Neural cell (in vitro differentiated cells): ENCODE results near the gene GREM1.

ENCODE experiments used
- CTCF ChIP-seq: fragments of 450-650 bp; IDR thresholded peaks from 2 replicates; pipeline ENCODE4 v1.5.1; 2014; ENCODE audit warnings: antibody characterized with exemption, mild to moderate bottlenecking, moderate library complexity; ENCODE audit not compliant: poor library complexity, severe bottlenecking
- EZH2 ChIP-seq: fragments of 200-600, 300-800 bp; shearing (Covaris generic), sonication (generic); IDR thresholded peaks from 2 replicates; pipeline ENCODE4 v1.6.1; 2014; ENCODE audit warnings: antibody characterized with exemption, low read length, borderline replicate concordance, mild to moderate bottlenecking; ENCODE audit not compliant: insufficient read depth, poor library complexity, severe bottlenecking
- POLR2AphosphoS5 ChIP-seq: IDR thresholded peaks from 2 replicates; pipeline ENCODE4 v1.6.1; 2012
- SMC3 ChIP-seq: fragments of 450-650 bp; conservative IDR thresholded peaks from 2 replicates; pipeline ENCODE4 v1.6.1; 2014; ENCODE audit warnings: antibody characterized with exemption, mild to moderate bottlenecking, moderate library complexity; ENCODE audit not compliant: poor library complexity
- TAF1 ChIP-seq: IDR thresholded peaks from 2 replicates; pipeline ENCODE4 v1.6.1; 2012; ENCODE audit warnings: low read depth

GRCh38 chr15:32792436-32792835, 74.6 kb downstream of the GREM1 start:
- TF ChIP-seq CTCF: no peak
- no peak for TF ChIP-seq EZH2
- TF ChIP-seq POLR2AphosphoS5: no peak
- no peak for TF ChIP-seq TAF1
- no peak for TF ChIP-seq SMC3
